SK-N-MC (cell line): ENCODE data around the gene GDF9.
"Not testable (repeated sequence)": the region's sequence is repeated elsewhere in the genome, so short reads cannot be mapped to it uniquely, and the experiment has no call there.

Experiments used
- DNase-seq: peaks from one replicate; pipeline ENCODE4 v3.0.0-alpha.2; 2011; ENCODE audit warnings: low read depth, low spot score
- H3K27ac ChIP-seq: fragments of 200-600 bp; sonication (generic); 2 replicates; pipeline ENCODE4 v1.5.1; 2016; ENCODE audit warnings: mixed run types
- H3K36me3 ChIP-seq: fragments of 200-600 bp; sonication (generic); 2 replicates; pipeline ENCODE4 v1.6.1; 2017; ENCODE audit warnings: antibody characterized with exemption, low read length, mixed read lengths; ENCODE audit not compliant: insufficient read depth
- H3K4me3 ChIP-seq: fragments of 200-600 bp; sonication (generic); 2 replicates; pipeline ENCODE4 v1.5.1; 2016
- H3K9ac ChIP-seq: fragments of 200-600 bp; sonication (generic); 2 replicates; pipeline ENCODE4 v1.8.0; 2017; ENCODE audit warnings: mixed run types, mixed read lengths; ENCODE audit not compliant: insufficient read length
- H3K9me3 ChIP-seq: fragments of 200-600 bp; sonication (generic); 2 replicates; pipeline ENCODE4 v1.6.1; 2017; ENCODE audit warnings: low read depth, mild to moderate bottlenecking, antibody characterized with exemption, low read length, moderate library complexity, mixed read lengths
- EZH2 ChIP-seq: fragments of 200-600 bp; sonication (generic); IDR thresholded peaks from one replicate; pipeline ENCODE4 v1.6.1; 2017; ENCODE audit warnings: antibody characterized with exemption
- FOXP2 ChIP-seq: optimal IDR thresholded peaks from 2 replicates; pipeline ENCODE3; 2011; ENCODE audit warnings: mild to moderate bottlenecking, moderate library complexity; ENCODE audit not compliant: insufficient read depth; ENCODE audit errors: extremely low read length, control extremely low read depth
- POLR2AphosphoS5 ChIP-seq: IDR thresholded peaks from 2 replicates; pipeline ENCODE4 v1.6.1; 2012; ENCODE audit warnings: mild to moderate bottlenecking, low read depth, low read length, borderline replicate concordance

The GDF9 gene

GRCh38 chr5:132867046-132867451 is 780 bp upstream of the GDF9 start:
- TF ChIP-seq EZH2 (no peak), FOXP2 (no peak), POLR2AphosphoS5 (no peak)
- Histone ChIP-seq H3K9me3 (no peaks in the 10 kb centered on the region), H3K36me3 (peaks cover 33% of the 10 kb centered on the region), H3K4me3 (peak overlapping the region; percentile 95), H3K27ac (peak overlapping the region; percentile 87), H3K9ac (peak overlapping the region; percentile 98)
- no peak for DNase-seq

GRCh38 chr5:132865668-132866341 is 464 bp downstream of the GDF9 start:
- H3K9me3 ChIP-seq, result no peaks in the 10 kb centered on the region
- H3K27ac ChIP-seq, result peak overlapping the region; percentile 87
- H3K9ac ChIP-seq, result peak overlapping the region; percentile 98
- DNase-seq, result no peak
- TF ChIP-seq EZH2 (no peak), FOXP2 (no peak), POLR2AphosphoS5 (no peak; the same call in 1 of the 2 replicates)
- H3K4me3 ChIP-seq, result peak overlapping the region; percentile 95
- H3K36me3 ChIP-seq, result peaks cover 28% of the 10 kb centered on the region

GRCh38 chr5:132860742-132861141 is 5.5 kb downstream of the GDF9 start:
- Histone ChIP-seq H3K27ac (no peak overlapping the region), H3K9me3 (no peaks in the 10 kb centered on the region), H3K9ac (no peak overlapping the region), H3K4me3 (no peak overlapping the region), H3K36me3 (no peaks in the 10 kb centered on the region)
- DNase-seq, result no peak
- no peak for TF ChIP-seq EZH2
- no peak for TF ChIP-seq FOXP2

- DNase-seq, result no peak
- Histone ChIP-seq H3K27ac (no peak overlapping the region), H3K9ac (no peak overlapping the region), H3K9me3 (no peaks in the 10 kb centered on the region), H3K36me3 (no peaks in the 10 kb centered on the region), H3K4me3 (no peak overlapping the region)
- TF ChIP-seq POLR2AphosphoS5 (no peak), FOXP2 (no peak), EZH2 (no peak)
Observed at GRCh38 chr5:132859889-132860437, 6.3 kb downstream of the GDF9 start.

- Histone ChIP-seq H3K27ac (no peak overlapping the region), H3K9me3 (no peaks in the 10 kb centered on the region), H3K36me3 (no peaks in the 10 kb centered on the region), H3K9ac (no peak overlapping the region), H3K4me3 (no peak overlapping the region)
- no peak for DNase-seq
- TF ChIP-seq EZH2 (no peak), FOXP2 (no peak), POLR2AphosphoS5 (no peak)
Observed at GRCh38 chr5:132856011-132856410, 10.3 kb downstream of the GDF9 start.

GRCh38 chr5:132854992-132855391 is 11.3 kb downstream of the GDF9 start:
- not testable (repeated sequence) for H3K9me3 ChIP-seq, H3K4me3 ChIP-seq, H3K27ac ChIP-seq, H3K9ac ChIP-seq, DNase-seq, H3K36me3 ChIP-seq

- TF ChIP-seq POLR2AphosphoS5 (no peak), EZH2 (no peak), FOXP2 (no peak)
Observed at GRCh38 chr5:132854301-132854700, 12.0 kb downstream of the GDF9 start.

GRCh38 chr5:132853790-132854189 is 12.5 kb downstream of the GDF9 start:
- Histone ChIP-seq H3K36me3 (no peaks in the 10 kb centered on the region), H3K27ac (no peak overlapping the region), H3K4me3 (no peak overlapping the region), H3K9ac (no peak overlapping the region), H3K9me3 (no peaks in the 10 kb centered on the region)
- no peak for TF ChIP-seq POLR2AphosphoS5
- no peak for TF ChIP-seq EZH2
- no peak for TF ChIP-seq FOXP2
- no peak for DNase-seq

More at GRCh38 chr5:132854301-132854700, 12.0 kb downstream of the GDF9 start:
- Histone ChIP-seq H3K9ac (no peak overlapping the region), H3K27ac (no peak overlapping the region), H3K36me3 (no peaks in the 10 kb centered on the region), H3K9me3 (no peaks in the 10 kb centered on the region), H3K4me3 (no peak overlapping the region)
- DNase-seq, result no peak

- DNase-seq, result no peak
- no peak for TF ChIP-seq POLR2AphosphoS5
- no peak for TF ChIP-seq FOXP2
- TF ChIP-seq EZH2, result no peak
- Histone ChIP-seq H3K4me3 (no peak overlapping the region), H3K9ac (no peak overlapping the region), H3K9me3 (no peaks in the 10 kb centered on the region), H3K27ac (no peak overlapping the region), H3K36me3 (no peaks in the 10 kb centered on the region)
Observed at GRCh38 chr5:132853323-132853722, 12.9 kb downstream of the GDF9 start.
